Natural killer cell (primary cell): ENCODE results near the gene MME. TPM values are rescaled to one million over a fixed set of nuclear protein-coding genes. Genes with fewer than 3 reads are reported as not detected.

Source experiments
- ATAC-seq, 3 donors: fragments of 150-1000 bp in 2 of 3; fragments of 200-7000 bp in 1 of 3; cut with Tn5 transposase; 1 replicate in 1 of 3; 2 replicates in 2 of 3; pipeline ENCODE4 v1.10.0; 2021; ENCODE audit warnings: mild to moderate bottlenecking in 2 of 3, moderate library complexity in 2 of 3
- DNase-seq, 2 donors: peaks; one replicate each; pipeline versions ENCODE4 v3.0.0 to v3.0.0-alpha.2; 2013 to 2021; ENCODE audit warnings: mixed read lengths in 1 of 2
- H3K27ac ChIP-seq: one replicate; pipeline ENCODE4 v1.5.1; 2013; ENCODE audit warnings: mild to moderate bottlenecking, low read length
- H3K27me3 ChIP-seq: one replicate; pipeline ENCODE4 v1.6.1; 2013; ENCODE audit warnings: low read length; ENCODE audit not compliant: control insufficient read depth, insufficient read depth
- H3K36me3 ChIP-seq: one replicate; pipeline ENCODE4 v1.6.1; 2013; ENCODE audit warnings: low read length; ENCODE audit not compliant: control insufficient read depth, insufficient read depth
- H3K4me1 ChIP-seq: one replicate; pipeline ENCODE4 v1.6.1; 2013; ENCODE audit warnings: low read length; ENCODE audit not compliant: control insufficient read depth, insufficient read depth
- H3K4me3 ChIP-seq: one replicate; pipeline ENCODE4 v1.5.1; 2013; ENCODE audit warnings: low read length
- H3K9me3 ChIP-seq: one replicate; pipeline ENCODE4 v1.6.1; 2013; ENCODE audit warnings: low read length; ENCODE audit not compliant: control insufficient read depth, insufficient read depth
- H3K27ac Mint-ChIP-seq, 2 donors: one replicate each; pipeline ENCODE4 v1.8.0; 2022; ENCODE audit warnings: mild to moderate bottlenecking in 2 of 2, mixed read lengths in 2 of 2, moderate library complexity in 1 of 2
- H3K27me3 Mint-ChIP-seq, 2 donors: one replicate each; pipeline ENCODE4 v1.8.0; 2022; ENCODE audit warnings: low read depth in 2 of 2, mixed read lengths in 2 of 2
- H3K36me3 Mint-ChIP-seq: one replicate; pipeline ENCODE4 v1.8.0; 2022; ENCODE audit warnings: mixed read lengths
- H3K4me1 Mint-ChIP-seq, 2 donors: one replicate each; pipeline ENCODE4 v1.8.0; 2022; ENCODE audit warnings: mixed read lengths in 2 of 2
- H3K4me3 Mint-ChIP-seq: one replicate; pipeline ENCODE4 v1.8.0; 2022; ENCODE audit warnings: mild to moderate bottlenecking, moderate library complexity, mixed read lengths
- H3K9me3 Mint-ChIP-seq, 2 donors: one replicate each; pipeline ENCODE4 v1.8.0; 2022; ENCODE audit warnings: mixed read lengths in 2 of 2
- WGBS: methylation state at CpG from one replicate; pipeline ENCODE4 v1.1.7; 2013; ENCODE audit warnings: missing lambda C conversion rate; ENCODE audit not compliant: insufficient coverage; 5-methylcytosine and 5-hydroxymethylcytosine counted together
- intact Hi-C: fragments of 100-400 bp; cut with micrococcal nuclease; formaldehyde crosslinking; loops from one replicate; pipeline ENCODE4 v1.14.2; 2022
- total RNA-seq, 4 donors: library from RNA; stranded (reverse); fragments of 120-200 nt in 1 of 4; gene quantifications; one replicate each; pipeline versions ENCODE4 v1.2.3 to v1.2.4, GENCODE V29; 2013 to 2022
- TF ChIP-seq, protein P1 (sequence below): fragments of 200-600 bp; IDR thresholded peaks from one replicate; pipeline ENCODE4 v1.8.0; 2022; ENCODE audit warnings: antibody characterized with exemption

The MME gene
- total RNA-seq, 3 donors from 2014 or later (not counting 1 experiment from before 2014, with no cell fraction given): 0.16 to 6.1 TPM; not detected in 1

DNA sequence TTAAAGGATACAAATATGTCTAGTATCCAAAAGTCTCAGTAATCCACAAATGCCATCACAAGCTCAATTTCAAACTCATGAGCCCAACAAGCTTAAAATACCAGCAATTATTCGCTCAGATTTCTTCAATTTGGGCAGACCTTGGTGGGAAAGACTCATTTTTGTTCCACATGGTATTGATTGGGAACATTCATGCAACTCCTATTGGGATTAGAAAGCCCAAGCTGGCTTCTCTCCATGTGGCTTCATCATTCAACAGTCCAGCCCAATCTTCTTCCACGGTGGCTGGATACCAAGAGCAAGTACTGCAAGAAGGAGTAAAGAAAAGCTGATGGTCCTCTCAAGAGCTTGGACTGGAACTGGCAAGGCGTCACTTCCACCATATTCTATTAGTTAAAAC, 147.0 kb downstream of the MME start:
- Mint-ChIP-seq H3K4me1 (no peaks in the 10 kb centered on the region), H3K27ac (no peak overlapping the region), H3K36me3 (no peaks in the 10 kb centered on the region), H3K4me3 (no peak overlapping the region), H3K9me3 (peaks cover 0 to 9% of the 10 kb centered on the region in 2 donors), H3K27me3 (no peaks in the 10 kb centered on the region)
- no peak for ATAC-seq
- Histone ChIP-seq H3K36me3 (no peaks in the 10 kb centered on the region), H3K4me3 (no peak overlapping the region), H3K27me3 (no peaks in the 10 kb centered on the region), H3K27ac (no peak overlapping the region), H3K4me1 (no peaks in the 10 kb centered on the region), H3K9me3 (no peaks in the 10 kb centered on the region)
- intact Hi-C loops: no loop called here
- TF ChIP-seq, protein P1, sequence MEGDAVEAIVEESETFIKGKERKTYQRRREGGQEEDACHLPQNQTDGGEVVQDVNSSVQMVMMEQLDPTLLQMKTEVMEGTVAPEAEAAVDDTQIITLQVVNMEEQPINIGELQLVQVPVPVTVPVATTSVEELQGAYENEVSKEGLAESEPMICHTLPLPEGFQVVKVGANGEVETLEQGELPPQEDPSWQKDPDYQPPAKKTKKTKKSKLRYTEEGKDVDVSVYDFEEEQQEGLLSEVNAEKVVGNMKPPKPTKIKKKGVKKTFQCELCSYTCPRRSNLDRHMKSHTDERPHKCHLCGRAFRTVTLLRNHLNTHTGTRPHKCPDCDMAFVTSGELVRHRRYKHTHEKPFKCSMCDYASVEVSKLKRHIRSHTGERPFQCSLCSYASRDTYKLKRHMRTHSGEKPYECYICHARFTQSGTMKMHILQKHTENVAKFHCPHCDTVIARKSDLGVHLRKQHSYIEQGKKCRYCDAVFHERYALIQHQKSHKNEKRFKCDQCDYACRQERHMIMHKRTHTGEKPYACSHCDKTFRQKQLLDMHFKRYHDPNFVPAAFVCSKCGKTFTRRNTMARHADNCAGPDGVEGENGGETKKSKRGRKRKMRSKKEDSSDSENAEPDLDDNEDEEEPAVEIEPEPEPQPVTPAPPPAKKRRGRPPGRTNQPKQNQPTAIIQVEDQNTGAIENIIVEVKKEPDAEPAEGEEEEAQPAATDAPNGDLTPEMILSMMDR: no peak
- no peak for DNase-seq
- WGBS: 84% methylated on average over 3 of the region's 3 CpGs

DNA sequence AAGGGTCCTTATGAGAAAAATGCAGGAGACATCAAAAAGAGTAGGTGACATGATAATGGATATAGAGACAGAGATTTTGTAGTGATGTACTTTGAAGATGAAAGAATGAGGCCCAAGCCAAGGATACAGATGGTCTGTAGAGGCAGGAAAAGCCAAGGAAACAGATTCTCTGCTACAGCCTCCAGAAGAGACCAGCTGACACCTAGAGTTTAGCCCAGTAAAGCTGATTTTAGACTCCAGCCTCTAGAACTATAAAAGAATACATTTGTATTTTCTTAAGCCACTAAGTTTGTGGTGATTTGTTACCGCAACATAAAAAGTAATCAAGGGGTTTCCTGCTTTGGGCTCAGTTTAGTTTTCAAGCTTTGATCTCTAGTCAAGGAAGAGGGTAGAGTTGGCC, 148.6 kb downstream of the MME start:
- Histone ChIP-seq H3K27me3 (no peaks in the 10 kb centered on the region), H3K27ac (no peak overlapping the region), H3K4me1 (no peaks in the 10 kb centered on the region), H3K9me3 (no peaks in the 10 kb centered on the region), H3K36me3 (no peaks in the 10 kb centered on the region), H3K4me3 (no peak overlapping the region)
- ATAC-seq: no peak
- no peaks in the 10 kb centered on the region for H3K4me1 Mint-ChIP-seq
- H3K27ac Mint-ChIP-seq: no peak overlapping the region
- H3K36me3 Mint-ChIP-seq: no peaks in the 10 kb centered on the region
- no peak overlapping the region for H3K4me3 Mint-ChIP-seq
- H3K27me3 Mint-ChIP-seq: no peaks in the 10 kb centered on the region
- TF ChIP-seq, protein P1: no peak
- intact Hi-C loops: no loop called here
- DNase-seq: no peak
- WGBS: 57% methylated on average over 1 of the region's 1 CpG
- H3K9me3 Mint-ChIP-seq: peaks cover 0 to 6% of the 10 kb centered on the region in 2 donors

DNA sequence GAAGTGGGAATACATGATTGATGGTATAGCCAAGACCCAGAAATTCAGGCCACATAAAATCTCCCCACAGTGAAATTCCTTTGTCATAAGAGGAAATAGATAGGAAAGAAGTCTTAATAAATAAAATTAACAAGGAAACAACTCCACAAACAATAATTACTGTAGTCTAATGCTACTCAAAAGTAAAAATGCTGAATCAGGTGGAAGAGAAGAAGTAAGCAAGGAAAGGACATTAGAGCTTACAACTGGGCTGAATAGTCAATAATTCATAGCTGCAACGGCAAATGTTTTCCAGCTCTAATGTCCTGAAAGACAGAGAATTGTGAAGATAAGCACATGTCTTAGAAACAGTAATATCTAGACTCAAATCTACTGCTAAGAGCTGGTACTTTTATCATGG, 149.0 kb downstream of the MME start:
- Histone ChIP-seq H3K9me3 (no peaks in the 10 kb centered on the region), H3K4me1 (no peaks in the 10 kb centered on the region), H3K27ac (no peak overlapping the region), H3K27me3 (no peaks in the 10 kb centered on the region), H3K4me3 (no peak overlapping the region), H3K36me3 (no peaks in the 10 kb centered on the region)
- TF ChIP-seq, protein P1: no peak
- Mint-ChIP-seq H3K27ac (no peak overlapping the region), H3K4me3 (no peak overlapping the region), H3K27me3 (no peaks in the 10 kb centered on the region), H3K4me1 (no peaks in the 10 kb centered on the region), H3K9me3 (peaks cover 0 to 4% of the 10 kb centered on the region in 2 donors), H3K36me3 (no peaks in the 10 kb centered on the region)
- 80% methylated on average over 1 of the region's 1 CpG for whole genome bisulfite sequencing
- DNase-seq (no peak), ATAC-seq (no peak)
- intact Hi-C loops: no loop called here

DNA sequence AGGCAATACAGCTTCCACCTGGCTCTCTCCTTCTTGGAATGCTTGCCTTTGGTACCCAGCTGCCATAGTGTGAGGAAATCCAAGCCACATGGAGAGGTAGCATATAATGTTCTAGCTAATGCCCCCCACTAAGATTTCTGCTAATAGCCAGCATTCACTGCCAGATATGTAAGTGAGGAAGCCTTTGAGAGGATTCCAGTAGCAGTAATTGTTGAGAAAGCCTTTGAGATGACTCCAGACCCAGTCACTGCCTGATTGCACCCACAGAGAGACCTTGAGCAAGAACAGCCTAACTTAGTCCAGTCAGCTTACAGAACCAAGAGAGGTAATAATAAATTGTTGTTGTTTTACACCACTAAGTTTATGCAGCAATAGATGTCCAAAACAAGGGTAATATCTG, 150.3 kb downstream of the MME start:
- Mint-ChIP-seq H3K36me3 (no peaks in the 10 kb centered on the region), H3K27me3 (no peaks in the 10 kb centered on the region), H3K4me1 (no peaks in the 10 kb centered on the region), H3K9me3 (no peaks in the 10 kb centered on the region), H3K4me3 (no peak overlapping the region), H3K27ac (no peak overlapping the region)
- Histone ChIP-seq H3K27me3 (no peaks in the 10 kb centered on the region), H3K27ac (no peak overlapping the region), H3K4me1 (no peaks in the 10 kb centered on the region), H3K9me3 (no peaks in the 10 kb centered on the region), H3K4me3 (no peak overlapping the region), H3K36me3 (no peaks in the 10 kb centered on the region)
- ATAC-seq: no peak
- intact Hi-C loops: no loop called here
- DNase-seq: no peak
- TF ChIP-seq, protein P1: no peak
